ENCODE data around the gene TAOK1. TPM values are rescaled to one million over a fixed set of nuclear protein-coding genes. Genes with fewer than 3 reads are reported as not detected.
"Not testable (repeated sequence)": the region's sequence is repeated elsewhere in the genome, so short reads cannot be mapped to it uniquely, and the experiment has no call there.

Gene TAOK1
- total RNA-seq, 1 donor from 2014 or later, result 100 TPM

DNA sequence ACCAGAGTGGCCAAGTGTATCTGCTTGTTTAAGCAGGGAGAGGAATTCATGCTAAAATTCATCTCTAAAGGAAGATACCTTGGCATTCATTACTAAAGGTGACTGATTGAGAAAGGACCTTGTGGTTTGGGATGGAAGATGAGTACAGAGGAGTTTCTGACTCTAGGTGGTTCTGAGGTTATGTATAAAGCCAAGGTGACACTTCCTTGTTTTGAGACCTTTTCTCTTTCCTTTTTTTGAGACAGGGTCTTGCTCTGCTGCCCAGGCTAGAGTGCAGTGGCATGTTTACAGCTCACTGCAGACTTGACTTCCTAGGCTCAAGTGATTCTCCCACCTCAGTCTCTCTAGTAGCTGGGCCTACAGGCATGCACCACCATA lies 167.6 kb downstream of the TAOK1 start:
- FAIRE-seq (no peak), DNase-seq (ENCODE audit: low read depth) (no peak)
- H3K4me3 ChIP-seq (ENCODE audit: insufficient read depth, low read depth, low read length), result no peak overlapping the region
- H3K27ac ChIP-seq (ENCODE audit: low read depth, low read length), result no peak overlapping the region
- no peak for TF ChIP-seq EZH2 (IDR thresholded peaks at IDR 0.05; ENCODE audit: insufficient read depth, low read length)
- no peak for TF ChIP-seq CTCF (IDR thresholded peaks at IDR 0.05; ENCODE audit: insufficient read depth, low read depth, low read length)
- no peak overlapping the region for H3K9ac ChIP-seq (ENCODE audit: low read length)
- no peak overlapping the region for H3K4me2 ChIP-seq (ENCODE audit: low read length)
- H3K9me3 ChIP-seq (ENCODE audit: insufficient read depth, low read depth, low read length), result no peaks in the 10 kb centered on the region
- Mint-ChIP-seq H3K4me3 (ENCODE audit: unreplicated experiment) (no peak overlapping the region), H3K9me3 (ENCODE audit: unreplicated experiment) (no peaks in the 10 kb centered on the region), H3K27ac (ENCODE audit: unreplicated experiment) (no peak overlapping the region), H3K4me1 (ENCODE audit: low read depth, unreplicated experiment) (peaks cover 2% of the 10 kb centered on the region), H3K27me3 (ENCODE audit: low read depth, unreplicated experiment) (peaks cover 11% of the 10 kb centered on the region), H3K36me3 (ENCODE audit: low read depth, unreplicated experiment) (peaks cover 12% of the 10 kb centered on the region)
- H2AFZ ChIP-seq (ENCODE audit: low read depth, low read length), result no peak overlapping the region
- no peaks in the 10 kb centered on the region for H3K27me3 ChIP-seq (ENCODE audit: insufficient read depth, low read length)
- H3K4me1 ChIP-seq (ENCODE audit: insufficient read depth, low read length), result no peaks in the 10 kb centered on the region
- no peaks in the 10 kb centered on the region for H3K79me2 ChIP-seq (ENCODE audit: insufficient read depth, low read length)
- peaks cover 2% of the 10 kb centered on the region for H4K20me1 ChIP-seq (ENCODE audit: insufficient read depth, low read length)
- no peaks in the 10 kb centered on the region for H3K36me3 ChIP-seq (ENCODE audit: insufficient read depth, low read length)

- not testable (repeated sequence) for H3K4me2 ChIP-seq (ENCODE audit: low read length); H3K27ac ChIP-seq (ENCODE audit: low read depth, low read length); H3K9ac ChIP-seq (ENCODE audit: low read length); H3K9me3 ChIP-seq (ENCODE audit: insufficient read depth, low read depth, low read length); H3K4me3 Mint-ChIP-seq (ENCODE audit: unreplicated experiment); H4K20me1 ChIP-seq (ENCODE audit: insufficient read depth, low read length); H2AFZ ChIP-seq (ENCODE audit: low read depth, low read length); DNase-seq (ENCODE audit: low read depth); H3K4me1 ChIP-seq (ENCODE audit: insufficient read depth, low read length); H3K27me3 ChIP-seq (ENCODE audit: insufficient read depth, low read length); FAIRE-seq; H3K27ac Mint-ChIP-seq (ENCODE audit: unreplicated experiment); H3K9me3 Mint-ChIP-seq (ENCODE audit: unreplicated experiment); H3K36me3 ChIP-seq (ENCODE audit: insufficient read depth, low read length); H3K4me1 Mint-ChIP-seq (ENCODE audit: low read depth, unreplicated experiment); H3K79me2 ChIP-seq (ENCODE audit: insufficient read depth, low read length); H3K4me3 ChIP-seq (ENCODE audit: insufficient read depth, low read depth, low read length)
- Mint-ChIP-seq H3K27me3 (ENCODE audit: low read depth, unreplicated experiment) (peaks cover 11% of the 10 kb centered on the region), H3K36me3 (ENCODE audit: low read depth, unreplicated experiment) (peaks cover 15% of the 10 kb centered on the region)
Measured at GRCh38 chr17:29558139-29558538, 168.0 kb downstream of the TAOK1 start.

DNA sequence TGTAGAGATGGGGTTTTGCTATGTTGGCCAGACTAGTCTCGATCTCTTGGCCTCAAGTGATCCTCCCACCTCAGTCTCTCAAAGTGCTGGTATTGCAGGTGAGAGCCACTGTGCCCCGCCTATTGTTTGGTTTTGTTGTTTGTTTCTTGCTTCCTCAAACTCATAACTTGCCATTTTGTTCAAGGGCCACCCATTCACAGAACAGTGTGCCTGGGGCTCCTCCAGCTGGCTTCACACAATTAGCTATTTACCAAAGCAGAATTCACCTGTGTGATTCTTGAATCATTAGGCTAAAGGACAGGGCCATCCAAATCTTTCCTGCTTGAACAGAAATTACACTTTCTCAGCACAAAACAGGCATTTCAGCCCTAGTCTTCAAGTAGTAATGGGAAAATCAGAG lies 169.5 kb downstream of the TAOK1 start:
- H3K4me3 Mint-ChIP-seq (ENCODE audit: unreplicated experiment), result no peak overlapping the region
- peaks cover 2% of the 10 kb centered on the region for H3K4me1 Mint-ChIP-seq (ENCODE audit: low read depth, unreplicated experiment)
- Histone ChIP-seq H3K27ac (ENCODE audit: low read depth, low read length) (no peak overlapping the region), H3K4me3 (ENCODE audit: insufficient read depth, low read depth, low read length) (no peak overlapping the region), H3K9ac (ENCODE audit: low read length) (no peak overlapping the region), H4K20me1 (ENCODE audit: insufficient read depth, low read length) (peaks cover 5% of the 10 kb centered on the region), H3K36me3 (ENCODE audit: insufficient read depth, low read length) (no peaks in the 10 kb centered on the region), H3K9me3 (ENCODE audit: insufficient read depth, low read depth, low read length) (no peaks in the 10 kb centered on the region), H2AFZ (ENCODE audit: low read depth, low read length) (no peak overlapping the region), H3K4me2 (ENCODE audit: low read length) (no peak overlapping the region), H3K79me2 (ENCODE audit: insufficient read depth, low read length) (no peaks in the 10 kb centered on the region), H3K4me1 (ENCODE audit: insufficient read depth, low read length) (no peaks in the 10 kb centered on the region), H3K27me3 (ENCODE audit: insufficient read depth, low read length) (no peaks in the 10 kb centered on the region)
- FAIRE-seq (no peak), DNase-seq (ENCODE audit: low read depth) (no peak)
- H3K9me3 Mint-ChIP-seq (ENCODE audit: unreplicated experiment), result no peaks in the 10 kb centered on the region
- no peak overlapping the region for H3K27ac Mint-ChIP-seq (ENCODE audit: unreplicated experiment)
- no peak for TF ChIP-seq EZH2 (IDR thresholded peaks at IDR 0.05; ENCODE audit: insufficient read depth, low read length)
- no peak for TF ChIP-seq CTCF (IDR thresholded peaks at IDR 0.05; ENCODE audit: insufficient read depth, low read depth, low read length)
- H3K36me3 Mint-ChIP-seq (ENCODE audit: low read depth, unreplicated experiment), result peaks cover 17% of the 10 kb centered on the region
- H3K27me3 Mint-ChIP-seq (ENCODE audit: low read depth, unreplicated experiment), result peaks cover 17% of the 10 kb centered on the region

Measured in astrocyte (in vitro differentiated cells and primary cell).